Neural progenitor cell (in vitro differentiated cells): ENCODE results near the gene HDAC3. TPM values are rescaled to one million over a fixed set of nuclear protein-coding genes. Genes with fewer than 3 reads are reported as not detected.
A peak's percentile ranks its signal among the peaks of the same experiment; 100 is the strongest.

ENCODE experiments used
- DNase-seq: peaks from one replicate; pipeline ENCODE4 v3.0.0-alpha.2; 2016; ENCODE audit warnings: low spot score
- H2AFZ ChIP-seq: fragments of 200-600 bp; sonication (generic); replicated peaks from 2 replicates; pipeline ENCODE4 v1.6.1; 2016; ENCODE audit warnings: antibody characterized with exemption
- H3F3A ChIP-seq: fragments of 200-600 bp; sonication (generic); 2 replicates; pipeline ENCODE4 v1.6.1; 2016; ENCODE audit warnings: antibody characterized with exemption, low read depth
- H3K27ac ChIP-seq: fragments of 200-600 bp; sonication (generic); 2 replicates; pipeline ENCODE4 v1.5.1; 2016; ENCODE audit warnings: mild to moderate bottlenecking
- H3K27me3 ChIP-seq: fragments of 200-600 bp; sonication (generic); 2 replicates; pipeline ENCODE4 v1.6.1; 2016; ENCODE audit warnings: mild to moderate bottlenecking, moderate library complexity
- H3K36me3 ChIP-seq: fragments of 200-600 bp; sonication (generic); 2 replicates; pipeline ENCODE4 v1.5.1; 2016
- H3K4me1 ChIP-seq: fragments of 200-600 bp; sonication (generic); 2 replicates; pipeline ENCODE4 v1.6.1; 2016; ENCODE audit warnings: mixed run types
- H3K4me2 ChIP-seq: fragments of 200-600 bp; sonication (generic); 2 replicates; pipeline ENCODE4 v1.6.1; 2016
- H3K4me3 ChIP-seq: fragments of 200-600 bp; sonication (generic); 2 replicates; pipeline ENCODE4 v1.5.1; 2016
- H3K79me2 ChIP-seq: fragments of 200-600 bp; sonication (generic); 2 replicates; pipeline ENCODE4 v1.6.1; 2016; ENCODE audit warnings: low read depth
- H3K9ac ChIP-seq: fragments of 200-600 bp; sonication (generic); 2 replicates; pipeline ENCODE4 v1.6.1; 2016
- H3K9me3 ChIP-seq: fragments of 200-600 bp; sonication (generic); 2 replicates; pipeline ENCODE4 v1.5.1; 2016; ENCODE audit warnings: low read depth
- H4K20me1 ChIP-seq: fragments of 200-600 bp; sonication (generic); 2 replicates; pipeline ENCODE4 v1.6.1; 2016; ENCODE audit warnings: low read depth
- H3K27ac Mint-ChIP-seq: 3 replicates; pipeline ENCODE4 v1.8.0; 2021; ENCODE audit warnings: mixed read lengths
- H3K27me3 Mint-ChIP-seq: 2 replicates; pipeline ENCODE4 v1.8.0; 2022; ENCODE audit warnings: low read depth, mild to moderate bottlenecking, inconsistent platforms, moderate library complexity, mixed read lengths; ENCODE audit not compliant: insufficient read depth
- H3K36me3 Mint-ChIP-seq: 3 replicates; pipeline ENCODE4 v1.8.0; 2021; ENCODE audit warnings: mixed read lengths
- H3K4me1 Mint-ChIP-seq: 3 replicates; pipeline ENCODE4 v1.8.0; 2021; ENCODE audit warnings: mixed read lengths
- H3K4me3 Mint-ChIP-seq: 3 replicates; pipeline ENCODE4 v1.8.0; 2021; ENCODE audit warnings: mild to moderate bottlenecking, moderate library complexity, mixed read lengths
- H3K9me3 Mint-ChIP-seq: 3 replicates; pipeline ENCODE4 v1.8.0; 2020; ENCODE audit warnings: mixed read lengths
- EZH2 ChIP-seq: fragments of 200-600 bp; sonication (generic); IDR thresholded peaks from 2 replicates; pipeline ENCODE4 v1.6.1; 2017; ENCODE audit warnings: antibody characterized with exemption, mild to moderate bottlenecking, moderate library complexity
- EZH2phosphoT487 ChIP-seq: fragments of 200-600 bp; sonication (generic); IDR thresholded peaks from 2 replicates; pipeline ENCODE4 v1.6.1; 2017; ENCODE audit warnings: antibody characterized with exemption
- total RNA-seq: library from RNA; depleted of rRNA; stranded (reverse); fragments of >200 nt; gene quantifications from 2 replicates; pipeline ENCODE4 v1.2.3, GENCODE V29; 2015; ENCODE audit warnings: low replicate concordance
- TF ChIP-seq, protein P1 (sequence below): fragments of 200-600 bp; sonication (generic); IDR thresholded peaks from 2 replicates; pipeline ENCODE4 v1.5.1; 2017; ENCODE audit warnings: antibody characterized with exemption, mild to moderate bottlenecking

HDAC3 gene
- total RNA-seq, 1 donor from 2014 or later = 57.3 TPM

DNA sequence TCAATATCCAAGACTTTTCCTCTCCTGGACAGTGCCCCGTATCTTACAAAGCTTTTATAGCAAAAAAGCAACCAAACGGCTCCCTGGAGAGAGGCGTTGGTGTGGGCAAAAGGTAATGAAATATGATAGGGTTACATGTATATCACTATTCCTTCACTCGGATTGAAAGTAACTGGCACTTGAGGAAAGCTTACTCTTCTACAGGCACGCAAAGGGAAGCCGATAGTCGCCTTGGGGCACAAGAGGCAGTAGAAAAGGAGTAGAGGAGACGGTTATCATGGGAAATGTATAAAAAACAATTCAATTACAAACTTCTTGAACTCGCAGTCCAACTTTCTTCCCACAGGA lies 19.0 kb downstream of the HDAC3 start:
- peaks cover 36% of the 10 kb centered on the region for H3F3A ChIP-seq
- H3K36me3 ChIP-seq = no peaks in the 10 kb centered on the region
- DNase-seq = peak; percentile 18
- Mint-ChIP-seq H3K4me3 (peak overlapping the region; percentile 92), H3K27me3 (peaks cover 5% of the 10 kb centered on the region), H3K36me3 (peaks cover 19% of the 10 kb centered on the region), H3K9me3 (no peaks in the 10 kb centered on the region), H3K4me1 (peaks cover 32% of the 10 kb centered on the region), H3K27ac (no peak overlapping the region)
- peaks cover 59% of the 10 kb centered on the region for H3K79me2 ChIP-seq
- peak overlapping the region; percentile 99 for H3K4me3 ChIP-seq
- H2AFZ ChIP-seq = no peak overlapping the region
- H3K9me3 ChIP-seq = no peaks in the 10 kb centered on the region
- peaks cover 9% of the 10 kb centered on the region for H4K20me1 ChIP-seq
- peaks cover 40% of the 10 kb centered on the region for H3K4me1 ChIP-seq
- H3K4me2 ChIP-seq = peak overlapping the region; percentile 94
- peak overlapping the region; percentile 73 for H3K9ac ChIP-seq
- no peak overlapping the region for H3K27ac ChIP-seq
- TF ChIP-seq EZH2 = no peak
- TF ChIP-seq, protein P1, sequence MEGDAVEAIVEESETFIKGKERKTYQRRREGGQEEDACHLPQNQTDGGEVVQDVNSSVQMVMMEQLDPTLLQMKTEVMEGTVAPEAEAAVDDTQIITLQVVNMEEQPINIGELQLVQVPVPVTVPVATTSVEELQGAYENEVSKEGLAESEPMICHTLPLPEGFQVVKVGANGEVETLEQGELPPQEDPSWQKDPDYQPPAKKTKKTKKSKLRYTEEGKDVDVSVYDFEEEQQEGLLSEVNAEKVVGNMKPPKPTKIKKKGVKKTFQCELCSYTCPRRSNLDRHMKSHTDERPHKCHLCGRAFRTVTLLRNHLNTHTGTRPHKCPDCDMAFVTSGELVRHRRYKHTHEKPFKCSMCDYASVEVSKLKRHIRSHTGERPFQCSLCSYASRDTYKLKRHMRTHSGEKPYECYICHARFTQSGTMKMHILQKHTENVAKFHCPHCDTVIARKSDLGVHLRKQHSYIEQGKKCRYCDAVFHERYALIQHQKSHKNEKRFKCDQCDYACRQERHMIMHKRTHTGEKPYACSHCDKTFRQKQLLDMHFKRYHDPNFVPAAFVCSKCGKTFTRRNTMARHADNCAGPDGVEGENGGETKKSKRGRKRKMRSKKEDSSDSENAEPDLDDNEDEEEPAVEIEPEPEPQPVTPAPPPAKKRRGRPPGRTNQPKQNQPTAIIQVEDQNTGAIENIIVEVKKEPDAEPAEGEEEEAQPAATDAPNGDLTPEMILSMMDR = no peak
- no peak for TF ChIP-seq EZH2phosphoT487
- no peaks in the 10 kb centered on the region for H3K27me3 ChIP-seq

- Histone ChIP-seq H2AFZ (no peak overlapping the region), H3K9me3 (no peaks in the 10 kb centered on the region), H3K27ac (no peak overlapping the region), H4K20me1 (peaks cover 9% of the 10 kb centered on the region), H3K4me1 (peaks cover 40% of the 10 kb centered on the region), H3K4me3 (peak overlapping the region; percentile 99), H3F3A (peaks cover 37% of the 10 kb centered on the region), H3K9ac (no peak overlapping the region), H3K4me2 (peak overlapping the region; percentile 94), H3K36me3 (no peaks in the 10 kb centered on the region), H3K79me2 (peaks cover 64% of the 10 kb centered on the region), H3K27me3 (no peaks in the 10 kb centered on the region)
- Mint-ChIP-seq H3K4me3 (peak overlapping the region; percentile 92), H3K4me1 (peaks cover 32% of the 10 kb centered on the region), H3K36me3 (peaks cover 19% of the 10 kb centered on the region), H3K27me3 (peaks cover 5% of the 10 kb centered on the region), H3K9me3 (no peaks in the 10 kb centered on the region), H3K27ac (no peak overlapping the region)
- DNase-seq = no peak
- TF ChIP-seq, protein P1 = no peak
- no peak for TF ChIP-seq EZH2phosphoT487
- no peak for TF ChIP-seq EZH2
Measured at GRCh38 chr5:141617128-141617527, 19.5 kb downstream of the HDAC3 start.

- H3K27ac ChIP-seq = no peak overlapping the region
- H3K4me3 Mint-ChIP-seq = peak overlapping the region; percentile 92
- peak overlapping the region; percentile 94 for H3K4me2 ChIP-seq
Measured at GRCh38 chr5:141615991-141616720, 20.5 kb downstream of the HDAC3 start.

More at GRCh38 chr5:141615991-141616720, 20.5 kb downstream of the HDAC3 start:
- H3K36me3 Mint-ChIP-seq = peaks cover 11% of the 10 kb centered on the region
- Histone ChIP-seq H3K27me3 (no peaks in the 10 kb centered on the region), H3K36me3 (no peaks in the 10 kb centered on the region), H4K20me1 (peaks cover 9% of the 10 kb centered on the region), H3K9me3 (no peaks in the 10 kb centered on the region), H3K4me3 (peak overlapping the region; percentile 99), H3K79me2 (peaks cover 74% of the 10 kb centered on the region), H2AFZ (no peak overlapping the region), H3F3A (peaks cover 45% of the 10 kb centered on the region), H3K4me1 (peaks cover 40% of the 10 kb centered on the region), H3K9ac (no peak overlapping the region)
- H3K4me1 Mint-ChIP-seq = peaks cover 35% of the 10 kb centered on the region
- H3K27me3 Mint-ChIP-seq = peaks cover 5% of the 10 kb centered on the region
- no peaks in the 10 kb centered on the region for H3K9me3 Mint-ChIP-seq
- TF ChIP-seq, protein P1 = no peak
- TF ChIP-seq EZH2phosphoT487 = no peak
- TF ChIP-seq EZH2 = no peak
- no peak for DNase-seq
- H3K27ac Mint-ChIP-seq = no peak overlapping the region
